Measurements from ENCODE around the gene ZNF581. TPM values are rescaled to one million over a fixed set of nuclear protein-coding genes. Genes with fewer than 3 reads are reported as not detected.

The ZNF581 gene
- total RNA-seq, 1 donor: 48.5 TPM

DNA sequence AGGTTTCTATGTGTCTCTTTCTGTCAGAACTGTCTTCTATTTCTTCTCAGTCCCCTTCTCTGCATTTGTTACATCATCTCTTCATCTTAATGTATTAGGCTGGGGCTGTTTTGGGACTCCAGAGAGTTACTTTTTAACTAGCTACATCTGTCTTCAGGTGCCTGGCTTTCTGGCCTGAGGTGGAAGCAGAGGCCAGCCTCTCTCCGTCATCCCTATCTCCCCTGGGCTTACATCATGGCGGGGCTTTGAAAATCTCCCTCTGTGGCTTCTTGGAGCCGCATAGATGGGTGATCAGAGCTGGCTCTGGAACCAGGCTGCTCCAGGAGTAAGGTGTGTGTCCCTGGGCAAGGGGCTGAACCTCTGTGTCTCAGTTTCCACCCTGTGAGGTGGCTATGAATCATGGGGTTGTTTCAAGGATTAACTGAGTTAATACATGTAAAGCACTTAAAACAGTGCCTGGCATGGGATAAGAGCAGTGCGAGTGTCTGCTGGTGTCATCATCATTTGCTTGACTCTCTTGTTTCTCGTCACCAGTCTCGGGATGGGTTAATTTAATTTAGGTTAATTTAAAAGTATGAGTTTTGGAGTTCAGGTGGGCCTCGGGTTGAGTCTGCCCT is 33.5 kb downstream of the ZNF581 start:
- DNase-seq (ENCODE audit: low read depth in 2 of 3, low spot score in 2 of 3): no peak

DNA sequence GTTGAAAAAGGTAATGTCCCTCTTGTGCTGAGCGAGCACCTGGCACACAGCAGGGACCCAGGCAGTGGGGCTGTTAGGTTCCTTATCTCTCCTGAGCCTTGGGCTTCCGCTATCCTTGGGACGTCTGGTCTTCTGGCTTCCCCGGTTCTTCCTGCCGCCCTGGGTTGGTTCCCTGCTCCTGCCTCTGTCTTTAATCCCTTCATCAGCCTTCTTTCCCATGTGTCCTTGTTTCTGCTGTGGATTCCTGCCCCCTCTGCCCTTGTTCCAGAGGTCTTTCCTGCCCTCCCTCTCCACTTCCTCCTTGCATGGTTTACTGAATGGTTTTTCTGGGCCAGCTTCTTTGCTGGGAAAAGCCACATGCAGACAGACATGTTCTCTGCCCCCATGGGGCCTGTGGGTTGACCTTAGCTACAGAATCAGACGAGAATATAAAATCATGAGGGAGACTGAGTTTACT is 34.2 kb downstream of the ZNF581 start:
- no peak for DNase-seq (ENCODE audit: low read depth in 2 of 3, low spot score in 2 of 3)

DNA sequence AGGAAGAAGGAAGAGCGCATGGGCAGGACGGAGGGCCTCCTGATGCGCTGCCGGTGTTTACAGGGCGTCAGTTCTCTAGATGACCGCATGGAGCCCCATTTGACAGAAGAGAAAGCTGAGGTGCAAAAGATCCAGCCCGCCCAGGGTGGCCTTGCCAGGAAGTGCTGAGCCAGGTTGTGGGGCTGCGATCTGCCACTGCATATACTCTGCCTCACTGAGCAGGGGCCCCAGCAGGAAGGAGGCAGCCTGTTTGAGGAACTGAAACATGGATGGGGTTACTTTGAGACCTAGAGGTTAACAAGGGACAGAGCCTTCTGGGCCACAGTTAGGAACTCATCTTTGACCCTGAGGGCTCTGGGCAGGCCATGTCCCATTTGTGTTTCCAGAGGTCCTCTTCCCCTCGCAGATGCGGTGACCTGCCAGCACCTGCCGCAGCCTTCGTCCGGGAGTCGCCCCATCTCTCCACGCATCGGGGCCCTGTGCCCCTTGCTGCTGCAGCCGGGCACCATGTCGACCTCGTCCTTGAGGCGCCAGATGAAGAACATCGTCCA is 34.7 kb downstream of the ZNF581 start:
- peak in 2 of 3 donors; percentile 14 to 16 for DNase-seq (ENCODE audit: low read depth in 2 of 3, low spot score in 2 of 3)

DNA sequence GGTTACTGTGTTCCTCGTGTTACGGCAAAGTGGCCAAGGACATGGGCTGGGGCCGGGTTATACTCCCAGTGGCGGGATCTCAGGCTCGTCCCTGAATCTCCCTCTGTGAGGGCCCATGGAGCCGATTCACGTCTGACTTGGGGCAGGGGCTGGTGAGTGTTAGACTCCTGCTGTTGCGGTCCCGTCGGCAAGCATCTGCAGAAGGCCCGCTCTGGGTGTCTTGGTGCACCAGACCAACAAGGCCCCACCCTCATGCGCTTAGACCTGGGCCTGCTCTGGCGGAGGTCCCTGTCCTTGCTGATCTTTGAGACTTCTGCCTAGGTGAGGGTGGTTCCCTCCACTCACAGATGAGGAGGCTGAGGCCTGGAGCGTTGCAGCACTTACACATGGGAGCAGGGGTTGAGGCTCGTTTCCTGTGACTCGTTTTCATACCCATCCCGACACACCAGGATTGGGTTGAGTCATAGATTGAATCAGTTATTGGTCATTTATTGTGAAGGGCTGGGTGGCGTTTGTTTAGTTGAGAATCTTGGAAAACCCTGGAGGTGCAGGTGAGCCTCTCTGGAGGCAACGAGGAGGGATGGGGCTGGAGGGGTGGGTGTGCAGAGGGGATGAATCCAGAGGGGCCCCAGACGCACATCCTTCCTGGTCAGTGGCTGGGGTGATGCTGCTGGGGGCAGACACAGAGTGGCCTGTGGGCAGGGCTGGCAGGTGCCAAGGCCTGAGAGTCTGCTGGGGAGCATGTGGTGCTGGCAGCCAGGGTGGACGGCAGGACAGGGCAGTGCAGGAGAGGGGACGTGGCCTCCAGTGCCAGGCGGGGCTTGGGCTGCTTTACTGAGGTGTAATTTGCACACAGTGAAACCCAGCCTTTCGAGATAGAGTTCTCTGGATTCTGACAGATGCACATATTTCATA is 36.2 kb downstream of the ZNF581 start:
- no peak for DNase-seq (ENCODE audit: low read depth in 2 of 3, low spot score in 2 of 3)

DNA sequence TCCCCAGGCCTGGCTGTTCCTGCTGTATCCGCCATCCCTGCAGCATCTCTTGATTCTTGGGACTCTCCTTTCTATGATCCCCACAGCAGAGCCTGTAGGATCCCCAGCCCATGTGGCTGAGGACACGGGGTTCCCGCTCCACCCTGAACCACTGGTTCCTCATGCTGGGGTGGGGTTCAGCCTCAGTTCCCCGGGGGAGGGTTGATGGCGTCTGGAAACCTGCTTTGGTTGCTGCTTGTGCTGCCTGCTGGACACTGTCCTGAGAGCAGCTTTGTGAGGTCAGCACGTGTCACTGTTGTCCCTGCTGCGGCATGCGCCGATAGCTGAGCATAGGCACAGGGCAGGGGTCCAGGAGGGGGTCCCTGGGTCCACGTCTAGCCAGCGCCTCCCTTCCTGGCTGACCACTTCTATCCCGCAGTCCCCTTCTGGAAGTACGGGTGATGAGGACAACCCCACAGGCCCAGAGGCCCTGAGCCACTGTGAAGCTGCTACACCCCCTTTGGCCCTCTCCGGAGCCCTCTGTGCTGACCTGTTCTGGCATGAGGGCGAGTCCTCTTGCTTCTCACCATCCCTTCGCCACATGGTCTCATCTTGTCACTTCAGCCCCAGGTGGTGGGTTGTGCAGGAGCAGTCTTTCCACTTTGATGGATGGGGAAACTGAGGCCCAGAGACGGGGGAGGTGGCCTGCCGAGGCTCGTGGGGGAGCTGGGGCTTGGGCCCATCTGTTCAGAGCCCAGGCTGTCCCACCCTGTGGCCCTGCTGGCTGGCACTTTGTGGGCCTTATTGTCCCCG is 37.1 kb downstream of the ZNF581 start:
- no peak for DNase-seq (ENCODE audit: low read depth in 2 of 3, low spot score in 2 of 3)

DNA sequence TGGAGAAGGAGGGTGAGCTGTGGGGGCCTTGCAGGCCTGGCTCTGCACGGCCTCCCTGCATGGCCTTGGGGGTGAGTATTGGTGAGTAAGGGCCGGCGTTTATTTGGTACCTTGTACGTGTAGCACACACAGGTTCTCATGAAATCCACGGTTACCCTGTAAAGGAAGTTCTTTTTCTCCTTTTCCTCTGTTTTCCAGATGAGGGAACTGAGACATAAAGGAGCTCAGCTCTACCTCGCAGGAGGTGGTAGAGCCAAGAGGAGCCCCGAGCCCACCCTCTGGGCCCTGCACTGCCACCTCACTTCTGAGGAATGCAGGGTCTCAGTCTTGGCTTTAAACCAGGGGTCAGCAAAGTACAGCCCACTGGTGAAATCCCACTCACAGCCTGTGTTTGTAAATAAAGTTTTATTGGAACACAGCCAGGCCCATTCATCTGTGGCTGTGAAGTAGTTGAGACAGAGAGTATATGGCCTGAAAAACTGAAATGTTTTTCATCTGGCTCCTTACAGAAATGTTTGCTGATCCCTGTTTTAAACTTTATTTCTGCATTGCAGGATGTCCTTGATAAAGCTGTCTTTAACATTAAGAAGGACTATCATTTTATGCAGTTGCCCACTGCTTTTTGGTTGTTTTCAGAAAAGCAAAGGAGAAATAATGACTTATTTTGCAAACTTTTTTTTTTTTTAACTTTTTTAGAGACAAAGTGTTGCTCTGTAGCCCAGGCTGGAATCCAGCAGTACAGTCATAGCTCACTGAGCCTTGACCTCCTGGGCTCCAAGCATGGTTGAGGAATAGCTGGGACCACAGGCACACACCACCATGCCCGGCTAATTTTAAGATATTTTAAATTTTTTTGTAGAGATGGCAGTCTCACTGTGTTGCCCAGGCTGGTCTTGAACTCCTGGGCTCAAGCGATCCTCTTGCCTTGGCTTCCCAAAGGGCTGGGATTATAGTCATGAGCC is 38.0 kb downstream of the ZNF581 start:
- no peak for DNase-seq (ENCODE audit: low read depth in 2 of 3, low spot score in 2 of 3)

DNA sequence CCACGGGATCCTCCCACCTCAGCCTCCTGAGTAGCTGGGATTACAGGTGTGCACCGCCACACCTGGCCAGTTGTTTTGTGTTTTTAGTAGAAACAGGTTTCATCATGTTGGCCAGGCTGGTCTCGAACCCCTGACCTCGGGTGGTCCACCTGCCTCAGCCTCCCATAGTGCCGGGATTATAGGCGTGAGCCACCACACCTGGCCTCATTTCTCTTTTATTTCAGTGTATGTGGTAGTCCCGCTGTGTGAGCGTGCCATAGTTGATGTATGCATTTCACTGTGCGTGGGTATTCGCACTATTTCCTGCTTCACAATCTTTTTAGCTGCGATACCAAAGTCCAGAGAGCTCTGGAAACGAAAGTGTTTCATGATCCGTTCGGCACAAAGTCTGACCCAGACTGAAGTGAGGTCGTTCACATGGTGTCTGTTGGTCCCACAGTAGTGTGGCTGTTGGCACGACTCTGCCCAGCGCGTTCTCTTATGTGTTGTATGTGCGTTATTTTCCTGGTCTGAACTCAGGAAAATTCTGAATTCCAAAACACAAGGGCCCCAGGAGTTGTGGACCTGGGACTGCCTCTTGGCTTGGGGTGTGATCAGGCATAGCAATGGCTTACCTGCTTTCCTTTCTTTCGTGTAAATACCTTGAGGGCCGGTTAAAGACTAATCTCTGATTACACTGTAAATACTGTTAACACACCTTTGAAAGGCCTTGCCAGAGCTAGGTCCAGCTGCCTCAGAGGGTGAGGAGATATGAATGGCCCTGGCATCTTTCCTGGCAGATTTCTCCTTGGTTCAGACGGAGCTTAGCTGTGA is 40.2 kb downstream of the ZNF581 start:
- DNase-seq (ENCODE audit: low read depth in 2 of 3, low spot score in 2 of 3): no peak

DNA sequence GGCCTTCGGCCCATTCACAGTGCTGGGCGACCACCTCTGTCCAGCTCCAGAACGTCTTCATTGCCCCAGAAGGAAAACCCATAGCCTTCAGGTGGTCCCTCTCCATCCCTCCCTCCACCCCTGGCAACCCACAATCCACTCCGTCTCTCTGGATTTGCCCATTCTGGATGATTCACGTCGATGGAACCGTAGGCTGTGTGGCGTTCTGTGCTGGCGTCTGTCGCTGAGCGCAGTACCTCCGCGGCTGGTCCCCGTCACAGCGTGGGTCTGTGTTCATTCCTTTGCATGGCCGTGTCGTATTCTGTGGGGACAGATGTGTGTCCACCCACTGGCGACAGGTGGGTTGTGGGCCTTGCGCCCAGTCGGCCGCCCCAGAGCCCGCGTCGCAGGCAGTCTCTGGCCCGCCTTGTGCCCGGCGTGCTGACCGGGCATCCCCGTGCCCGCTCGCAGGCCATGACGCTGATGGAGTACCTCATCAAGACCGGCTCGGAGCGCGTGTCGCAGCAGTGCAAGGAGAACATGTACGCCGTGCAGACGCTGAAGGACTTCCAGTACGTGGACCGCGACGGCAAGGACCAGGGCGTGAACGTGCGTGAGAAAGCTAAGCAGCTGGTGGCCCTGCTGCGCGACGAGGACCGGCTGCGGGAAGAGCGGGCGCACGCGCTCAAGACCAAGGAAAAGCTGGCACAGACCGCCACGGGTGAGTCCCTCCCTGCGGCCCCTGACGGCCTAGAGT is 41.7 kb downstream of the ZNF581 start:
- DNase-seq (ENCODE audit: low read depth in 2 of 3, low spot score in 2 of 3): no peak

DNA sequence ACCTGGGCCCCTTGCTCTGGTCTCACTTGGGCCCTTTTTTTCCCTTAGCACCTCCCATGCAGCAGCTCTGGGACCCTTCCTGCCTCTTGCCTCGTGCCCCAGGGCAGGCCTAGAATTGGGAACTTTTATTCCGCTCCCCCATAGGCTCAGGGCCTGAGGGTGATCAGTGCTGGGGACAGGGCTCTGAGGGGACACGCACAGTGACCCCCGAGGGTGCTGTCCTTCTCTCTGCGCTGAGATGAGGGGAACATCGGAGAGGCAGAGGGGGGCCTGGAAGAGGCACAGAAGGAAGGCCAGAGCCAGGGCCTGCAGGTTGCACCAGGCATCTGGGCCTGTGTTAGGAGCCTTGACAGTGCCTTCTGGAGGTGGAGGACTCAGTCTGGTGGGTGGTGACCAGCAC is 42.3 kb downstream of the ZNF581 start:
- DNase-seq (ENCODE audit: low read depth in 2 of 3, low spot score in 2 of 3): no peak

DNA sequence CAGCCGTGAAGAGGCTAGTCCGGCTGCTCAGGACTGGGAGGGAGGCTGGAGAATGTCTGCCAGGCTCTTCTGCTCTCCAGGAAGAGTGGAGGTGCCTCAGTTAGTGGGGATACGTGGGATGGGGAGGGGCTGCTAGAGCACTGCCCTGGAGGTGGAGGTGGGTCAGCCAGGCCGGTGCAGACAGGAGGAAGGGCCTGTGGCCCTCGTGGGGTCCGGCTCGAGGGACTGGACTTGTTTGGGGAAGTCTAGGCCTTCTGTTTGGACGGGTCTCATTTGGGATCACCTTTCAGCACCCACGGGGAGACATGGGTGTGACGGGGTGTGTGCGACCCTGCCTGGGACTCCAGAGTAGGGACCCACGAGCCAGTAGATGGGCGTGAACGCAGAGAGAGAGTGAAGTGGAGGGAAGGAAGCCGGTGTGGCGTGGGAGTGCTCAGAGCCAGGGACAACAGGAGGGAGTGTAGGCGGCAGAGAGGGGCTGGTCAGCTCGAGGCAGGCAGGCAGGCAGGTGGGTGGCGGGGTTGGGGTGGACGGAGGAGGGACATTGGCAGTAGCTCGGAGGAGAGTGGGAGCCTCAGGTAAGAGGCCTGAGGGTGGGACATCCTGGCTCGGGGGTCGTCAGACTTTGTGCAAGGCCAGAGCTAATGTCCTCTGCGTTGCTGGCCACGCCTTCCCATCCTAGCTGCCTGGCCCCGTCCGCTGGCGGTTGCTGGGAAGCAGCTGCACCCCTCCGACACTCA is 43.0 kb downstream of the ZNF581 start:
- no peak for DNase-seq (ENCODE audit: low read depth in 2 of 3, low spot score in 2 of 3)

DNA sequence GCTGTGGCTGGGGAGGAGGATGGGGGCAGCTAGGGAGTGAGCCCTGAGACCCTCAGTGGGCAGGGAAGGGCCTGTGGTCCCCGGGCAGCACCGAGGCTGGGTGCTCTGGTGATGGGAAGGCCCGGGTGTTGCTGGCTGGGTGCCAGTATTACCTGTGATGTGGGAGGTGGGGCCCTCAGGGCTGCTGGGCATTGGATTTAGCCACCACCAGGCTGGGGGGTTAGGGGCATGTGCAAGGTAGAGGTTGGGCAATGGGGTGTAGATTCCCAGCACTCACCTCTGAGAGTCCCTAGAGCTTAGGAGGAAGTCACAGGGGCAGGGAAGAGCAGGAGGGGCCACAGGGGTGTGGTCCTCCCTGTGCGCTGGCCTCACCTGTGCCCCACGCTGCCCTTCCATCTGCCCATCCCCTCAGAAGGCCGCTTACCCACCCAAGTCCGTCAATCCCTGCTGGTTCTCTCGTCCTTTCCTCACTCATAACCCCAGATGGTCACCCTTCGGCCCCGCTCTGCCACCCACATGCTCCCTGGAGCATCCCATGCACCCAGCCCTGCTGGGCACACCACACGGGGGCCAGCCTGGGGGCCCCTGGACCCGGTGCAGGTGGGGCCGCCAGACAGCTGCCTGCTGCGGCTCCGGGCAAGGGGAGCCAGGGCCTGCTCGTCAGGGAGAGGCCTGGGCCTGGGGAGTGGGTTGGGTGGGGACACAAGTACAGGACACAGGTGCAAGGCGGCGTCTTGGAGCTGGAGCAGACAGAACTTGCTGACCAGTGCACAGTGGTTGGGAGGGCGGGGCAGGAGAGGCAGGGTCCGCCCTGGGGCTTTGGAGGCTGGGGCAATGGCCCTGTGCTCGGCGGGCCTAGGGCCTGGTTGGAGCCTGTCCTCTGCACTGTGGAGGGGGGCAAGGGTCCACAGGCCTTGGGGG is 44.1 kb downstream of the ZNF581 start:
- DNase-seq (ENCODE audit: low read depth in 2 of 3, low spot score in 2 of 3): no peak

DNA sequence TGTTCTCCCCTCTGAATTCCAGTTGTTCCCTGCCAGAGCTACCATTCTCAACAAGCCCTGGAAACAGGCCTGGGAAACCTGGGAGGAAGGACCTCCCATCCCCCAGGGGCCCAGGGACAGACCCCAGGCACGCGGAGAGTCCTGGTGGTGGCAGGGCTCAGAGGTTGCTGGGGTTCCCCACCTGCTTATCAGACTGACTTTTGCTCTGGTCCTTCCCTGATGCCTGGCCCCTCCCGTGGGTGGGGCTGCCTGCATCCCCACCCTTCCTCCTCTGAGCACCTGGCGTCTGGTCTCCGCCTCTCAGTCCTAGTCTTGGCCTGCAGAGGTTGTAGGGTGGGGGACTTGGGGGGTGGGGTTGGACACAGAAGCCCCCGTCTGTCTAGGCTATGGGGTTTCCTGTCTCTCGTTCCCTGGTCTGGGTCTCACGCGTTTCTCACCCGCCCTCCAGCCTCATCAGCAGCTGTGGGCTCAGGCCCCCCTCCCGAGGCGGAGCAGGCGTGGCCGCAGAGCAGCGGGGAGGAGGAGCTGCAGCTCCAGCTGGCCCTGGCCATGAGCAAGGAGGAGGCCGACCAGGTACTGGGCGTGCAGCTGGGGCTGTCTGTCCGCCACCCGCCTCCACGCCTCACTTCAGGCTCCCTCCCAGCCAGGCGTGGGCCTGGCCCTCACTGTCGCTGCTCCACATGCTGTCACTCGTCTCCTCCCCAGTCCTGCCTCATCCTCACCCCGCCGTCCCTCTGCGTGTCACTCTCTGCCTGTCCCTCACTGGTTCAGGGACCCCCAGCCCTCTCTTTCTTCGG is 45.2 kb downstream of the ZNF581 start:
- no peak for DNase-seq (ENCODE audit: low read depth in 2 of 3, low spot score in 2 of 3)

DNA sequence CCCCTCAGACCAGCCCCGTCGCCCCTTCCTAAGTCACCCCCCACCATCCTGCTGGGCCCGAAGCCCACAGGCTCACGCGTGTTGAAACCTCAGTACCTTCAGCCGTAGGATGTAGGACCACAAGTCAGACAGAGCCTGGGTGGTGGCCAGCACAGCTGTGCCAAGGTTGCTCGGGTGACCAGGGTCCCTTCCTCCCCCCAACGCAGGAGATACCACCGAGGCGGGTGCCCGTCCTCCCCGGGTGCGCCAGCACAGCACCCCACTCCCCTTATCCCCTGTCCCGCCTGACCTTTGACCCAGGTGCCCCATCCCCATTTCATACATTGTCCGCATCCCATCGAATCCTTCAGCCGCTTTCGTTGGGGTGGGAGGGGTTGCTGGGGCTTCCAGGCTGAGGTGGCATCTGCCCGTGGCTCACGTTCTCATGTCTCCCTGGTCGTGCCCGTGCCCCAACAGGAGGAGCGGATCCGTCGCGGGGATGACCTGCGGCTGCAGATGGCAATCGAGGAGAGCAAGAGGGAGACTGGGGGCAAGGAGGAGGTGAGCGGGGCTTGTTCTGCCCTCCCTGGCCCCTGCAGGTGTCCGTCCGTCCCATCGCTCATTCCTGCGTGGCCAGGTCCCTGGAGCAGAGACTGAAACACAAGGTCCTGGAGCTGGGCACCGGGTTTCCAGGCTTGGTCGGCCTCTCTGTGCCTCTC is 46.1 kb downstream of the ZNF581 start:
- DNase-seq (ENCODE audit: low read depth in 2 of 3, low spot score in 2 of 3): no peak

DNA sequence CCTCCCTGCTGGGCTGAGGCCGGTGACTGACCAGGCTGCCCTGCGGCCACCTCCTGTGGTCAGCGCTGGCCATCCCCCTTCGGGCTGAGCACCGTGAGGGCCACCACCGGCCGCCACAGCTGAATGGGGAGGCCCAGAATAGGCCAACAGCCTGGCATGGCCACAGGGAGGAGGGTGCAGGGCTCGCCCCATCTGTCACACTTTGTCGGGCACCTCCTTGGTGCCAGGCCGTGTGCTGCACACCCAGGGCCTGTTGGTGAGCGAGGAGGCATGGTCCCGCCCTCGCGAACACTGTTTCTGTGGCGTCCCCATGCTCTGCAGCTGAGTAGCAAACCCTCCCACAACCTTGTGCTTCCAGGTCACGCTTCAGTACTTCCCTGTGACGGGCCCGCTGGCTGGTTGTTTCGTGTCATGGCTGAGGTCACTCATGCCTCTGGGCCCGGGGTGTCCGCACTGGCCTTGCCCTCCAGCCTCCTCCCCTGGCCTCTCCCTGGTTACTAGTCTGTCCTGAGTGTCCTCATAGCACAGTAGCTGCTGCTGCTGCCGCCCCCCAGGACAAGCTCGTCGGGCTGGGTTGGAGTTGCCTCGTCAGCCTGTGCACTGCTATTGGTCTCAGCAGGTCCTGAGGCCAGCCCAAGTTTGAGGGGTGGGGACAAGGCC is 46.8 kb downstream of the ZNF581 start:
- no peak for DNase-seq (ENCODE audit: low read depth in 2 of 3, low spot score in 2 of 3)
